Activated CD4-positive, alpha-beta T cell treated with anti-CD3 and anti-CD28 coated beads, Interleukin-2, amount 50 U/mL, for 4 hours (primary cell): ENCODE results near the gene GPR52.
"Not testable (repeated sequence)": the region's sequence is repeated elsewhere in the genome, so short reads cannot be mapped to it uniquely, and the experiment has no call there.

Source experiments
- DNase-seq, 2 experiments: peaks; one replicate each; pipeline ENCODE4 v3.0.0-alpha.2; 2020

The GPR52 gene

DNA sequence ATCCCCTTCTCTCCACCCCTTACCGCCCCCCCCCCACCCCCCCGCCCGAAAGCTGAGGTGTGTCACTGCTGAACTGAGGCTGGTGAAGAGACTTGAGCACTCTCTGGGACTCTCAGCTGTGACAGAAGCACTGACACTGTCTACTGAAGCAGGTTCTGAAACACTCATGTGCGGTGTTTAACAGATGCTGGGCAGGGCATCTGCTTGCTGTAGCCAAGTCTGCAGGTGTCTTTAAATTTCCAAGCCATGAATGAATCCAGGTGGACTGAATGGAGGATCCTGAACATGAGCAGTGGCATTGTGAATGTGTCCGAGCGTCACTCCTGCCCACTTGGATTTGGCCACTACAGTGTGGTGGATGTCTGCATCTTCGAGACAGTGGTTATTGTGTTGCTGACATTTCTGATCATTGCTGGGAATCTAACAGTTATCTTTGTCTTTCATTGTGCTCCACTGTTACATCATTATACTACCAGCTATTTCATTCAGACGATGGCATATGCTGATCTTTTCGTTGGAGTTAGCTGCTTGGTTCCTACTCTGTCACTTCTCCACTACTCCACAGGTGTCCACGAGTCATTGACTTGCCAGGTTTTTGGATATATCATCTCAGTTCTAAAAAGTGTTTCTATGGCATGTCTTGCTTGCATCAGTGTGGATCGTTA is at the start of gene GPR52:
TSS of gene GPR52 (plus strand) at position 99 of the 665 bp plus-strand sequence. CDS start at position 247, 148 bp downstream.
- DNase-seq = no peak

- no peak for DNase-seq
Measured at GRCh38 chr1:174398246-174398645, 49.5 kb upstream of the GPR52 start.

DNA sequence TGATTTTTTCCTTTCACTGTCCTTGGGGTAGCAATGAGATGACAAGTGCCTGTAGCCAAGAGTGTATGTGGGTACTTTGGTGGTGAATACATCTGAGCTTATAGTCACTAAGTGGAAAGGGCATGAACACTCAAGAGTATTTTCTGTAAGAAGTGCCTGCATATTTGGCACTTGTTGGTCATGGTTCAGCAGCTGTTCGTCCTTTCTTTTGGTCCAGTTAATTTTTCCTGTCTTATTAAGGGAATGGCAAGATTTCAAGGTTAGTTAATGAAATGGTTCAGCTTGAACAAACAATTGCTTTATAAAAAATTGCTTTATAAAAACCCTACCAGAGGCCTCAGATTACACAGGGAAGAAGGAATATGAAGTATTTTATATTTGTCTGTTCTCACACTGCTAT is 48.6 kb upstream of the GPR52 start:
- no peak for DNase-seq

DNA sequence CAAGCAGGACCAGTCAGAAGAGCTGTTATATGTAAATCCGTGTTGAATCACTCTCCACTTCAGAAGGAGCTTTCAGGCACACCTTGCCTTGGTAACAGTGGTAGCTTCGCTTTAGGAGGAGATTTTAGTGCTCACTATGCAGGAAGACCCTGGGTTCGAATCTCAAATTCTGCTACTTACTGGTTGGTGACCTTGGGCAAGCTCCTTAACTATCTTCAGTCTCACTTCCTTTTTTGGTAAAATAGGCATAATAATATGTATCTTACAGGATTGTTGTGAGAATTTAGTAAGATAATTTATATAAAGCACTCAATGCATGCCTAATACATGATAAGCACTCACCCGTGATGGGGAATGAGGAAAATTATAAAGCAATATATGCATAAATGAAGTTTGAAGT is 46.7 kb upstream of the GPR52 start:
- no peak for DNase-seq

DNA sequence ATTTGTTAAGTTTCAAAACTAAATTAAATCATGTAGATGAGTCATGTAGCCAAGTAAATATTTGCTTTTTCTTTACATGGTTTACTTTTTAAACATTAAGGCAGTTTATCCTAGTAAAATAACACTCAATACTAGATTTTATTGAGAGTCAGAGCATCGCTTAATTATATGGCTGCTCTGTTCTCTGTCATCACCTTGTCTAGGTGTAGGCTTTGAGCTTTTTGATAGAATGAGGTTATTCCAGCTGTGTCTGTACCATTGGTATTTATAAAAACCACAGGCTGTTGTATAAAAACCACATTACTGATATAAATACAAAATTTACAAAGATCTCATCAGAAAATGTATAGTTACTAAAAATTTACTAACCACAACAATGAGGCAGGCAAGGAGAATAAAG is 42.5 kb upstream of the GPR52 start:
- DNase-seq = no peak

DNA sequence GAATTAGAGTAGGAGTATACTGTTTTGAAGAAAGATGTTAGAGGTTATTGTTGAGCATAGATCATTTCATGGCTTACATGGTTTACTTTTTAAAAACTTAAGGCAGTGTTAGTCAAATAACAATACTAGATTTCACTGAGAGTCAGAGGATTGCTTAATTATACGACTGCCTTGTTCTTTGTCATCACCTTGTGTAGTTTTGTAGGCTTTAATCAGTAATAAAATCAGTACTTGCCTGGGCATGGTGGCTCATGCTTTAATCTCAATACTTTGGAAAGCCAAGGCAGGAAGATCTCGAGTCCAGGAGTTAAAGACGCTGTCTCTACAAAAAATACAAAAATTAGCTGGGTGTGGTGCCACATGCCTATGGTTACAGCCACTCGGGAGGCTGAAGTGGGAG is 41.3 kb upstream of the GPR52 start:
- DNase-seq = no peak

DNA sequence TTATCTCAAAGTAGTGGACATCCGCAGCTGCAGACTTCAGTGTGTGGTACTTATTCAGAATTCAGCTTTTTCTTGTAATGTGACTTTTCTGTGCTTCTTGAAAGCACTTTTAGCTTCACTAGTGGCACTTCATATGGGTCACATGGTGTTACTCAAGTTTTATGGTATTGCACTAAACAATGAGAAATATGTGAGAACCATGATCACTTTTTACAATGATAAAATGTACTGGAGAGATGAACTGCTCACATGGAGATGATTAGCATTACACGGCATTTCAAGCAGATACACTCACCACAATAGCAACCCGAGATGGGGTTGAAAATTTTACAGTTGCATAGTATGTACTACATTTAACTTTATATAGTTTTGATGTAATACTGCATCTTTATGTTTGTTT is 40.1 kb upstream of the GPR52 start:
- no peak for DNase-seq

DNA sequence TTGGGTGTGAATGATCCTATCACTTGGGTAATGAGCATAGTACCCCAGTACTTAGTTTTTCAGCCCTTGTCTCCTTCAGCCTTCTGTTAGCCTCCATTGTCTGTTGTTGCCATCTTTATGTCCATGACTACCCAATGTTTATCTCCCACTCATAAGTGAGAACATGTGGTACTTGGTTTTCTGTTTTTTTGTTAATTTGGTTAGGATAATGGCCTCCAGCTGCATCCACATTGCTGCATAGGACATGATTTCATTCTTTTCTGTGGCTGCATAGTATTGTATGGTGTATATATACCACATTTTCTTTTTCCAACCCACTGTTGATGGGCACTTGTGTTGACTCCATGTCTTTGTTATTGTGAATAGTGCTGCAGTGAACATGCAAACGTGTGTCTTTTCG is 39.6 kb upstream of the GPR52 start:
- DNase-seq = no peak

GRCh38 chr1:174409801-174410200 is 38.0 kb upstream of the GPR52 start:
- not testable (repeated sequence) for DNase-seq

- no peak for DNase-seq
Measured at GRCh38 chr1:174413632-174414031, 34.1 kb upstream of the GPR52 start.

DNA sequence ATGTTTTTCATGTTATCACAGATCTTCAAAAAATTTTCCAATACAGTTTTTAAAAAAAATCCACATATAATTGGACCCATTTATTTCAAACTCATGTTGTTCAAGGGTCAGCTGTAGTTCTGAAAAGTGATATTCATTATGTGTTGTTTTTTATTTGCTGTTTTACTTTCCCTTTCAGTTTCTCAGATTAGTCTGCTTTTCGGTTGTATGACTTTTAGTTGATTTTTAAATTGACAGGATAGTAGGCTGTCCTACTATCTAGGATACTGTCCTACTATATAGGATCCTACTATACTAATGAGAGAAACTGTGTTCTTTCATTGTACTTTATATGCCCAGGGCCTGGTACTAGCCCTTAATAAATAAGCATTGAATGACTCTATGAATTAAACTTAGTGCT is 33.6 kb upstream of the GPR52 start:
- DNase-seq = no peak

DNA sequence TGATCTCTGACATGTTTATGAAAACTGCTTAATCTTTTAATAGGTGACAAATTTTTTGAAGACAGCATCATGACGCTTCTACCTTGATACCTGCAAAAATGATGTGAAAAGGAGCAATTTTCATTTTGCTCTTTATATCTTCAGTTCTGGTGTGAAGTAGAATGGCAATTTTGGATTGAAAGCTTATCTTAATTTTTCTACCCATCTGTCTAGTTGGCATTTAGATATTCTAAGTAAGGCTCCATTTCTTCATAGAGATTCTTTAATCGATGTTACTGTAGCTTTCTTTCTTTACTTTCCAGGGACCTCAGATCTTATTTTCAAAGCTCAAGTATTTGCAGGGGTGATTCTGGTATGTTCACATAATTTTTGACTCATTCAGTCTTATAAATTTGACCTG is 32.3 kb upstream of the GPR52 start:
- no peak for DNase-seq

DNA sequence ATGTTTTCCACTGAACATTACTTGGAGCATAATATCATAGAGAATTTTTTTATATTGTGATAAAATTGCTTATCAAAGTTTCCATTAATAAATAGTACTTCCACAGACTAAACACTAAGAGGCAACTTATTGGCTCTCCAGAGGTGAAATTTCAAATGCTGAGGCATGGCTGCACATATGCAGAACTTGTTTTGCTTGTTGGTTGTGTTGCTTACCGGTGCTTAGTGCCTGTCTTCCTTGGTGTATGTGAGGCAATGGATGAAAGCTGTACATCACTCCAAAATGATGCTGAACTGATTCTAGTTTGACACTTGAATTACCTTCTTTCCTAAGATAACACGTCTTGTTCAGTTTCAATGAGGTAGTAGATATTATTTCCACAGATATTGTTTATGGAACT is 29.8 kb upstream of the GPR52 start:
- DNase-seq = no peak

GRCh38 chr1:174425121-174425520 is 22.6 kb upstream of the GPR52 start:
- DNase-seq = no peak

DNA sequence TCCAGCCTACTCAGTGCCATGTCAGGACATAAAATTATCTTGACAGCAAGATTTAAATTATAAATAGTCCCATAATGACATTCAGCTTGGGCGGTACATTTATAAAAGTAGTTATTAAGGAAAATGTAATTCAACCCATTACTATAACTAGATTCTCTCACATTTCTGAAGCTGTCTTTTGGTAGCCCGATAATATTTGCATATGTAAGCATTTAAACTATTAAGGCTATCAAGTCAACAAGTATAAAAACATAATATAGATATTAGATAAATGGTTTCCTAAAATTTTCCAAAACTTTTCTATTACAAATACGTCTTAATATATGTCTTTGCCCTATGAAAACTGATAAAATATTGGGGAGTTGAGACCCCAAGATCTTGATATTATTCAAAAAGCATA is 21.6 kb upstream of the GPR52 start:
- no peak for DNase-seq

DNA sequence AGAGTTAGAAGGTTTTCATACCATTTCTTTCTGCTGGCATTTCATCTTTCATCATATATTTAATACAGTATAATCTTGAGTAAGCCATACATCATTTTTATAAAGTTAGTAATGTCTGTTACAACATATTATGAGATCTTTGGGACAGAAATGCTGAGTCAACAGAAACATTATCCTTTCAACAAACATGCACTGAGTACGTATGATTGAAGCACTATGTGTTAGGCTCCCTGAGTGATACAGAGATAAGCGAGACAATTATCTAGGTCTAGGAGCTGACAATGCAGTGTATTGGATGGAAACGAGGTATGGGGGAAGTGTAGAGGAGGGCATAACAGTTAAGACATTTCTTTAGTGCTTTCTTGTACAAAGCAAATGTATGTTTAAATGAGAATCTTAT is 19.7 kb upstream of the GPR52 start:
- no peak for DNase-seq

DNA sequence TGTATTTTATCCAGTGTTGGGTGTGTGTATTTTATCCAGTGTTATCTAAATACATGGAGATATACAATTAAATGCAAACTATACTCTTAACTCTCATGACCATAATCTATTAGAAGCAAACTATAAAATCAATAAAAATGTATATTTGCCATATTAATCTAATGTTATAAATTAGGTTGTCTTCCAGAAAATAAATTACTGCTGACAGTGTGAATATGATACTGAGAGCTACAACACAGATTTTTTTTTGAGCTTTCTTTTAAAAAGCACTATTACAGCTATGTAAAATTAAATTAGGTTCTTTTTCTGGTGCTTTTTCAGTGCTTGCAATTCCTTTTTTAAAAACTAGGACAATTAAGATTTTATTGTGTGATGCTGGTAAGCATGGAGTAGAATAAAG is 19.0 kb upstream of the GPR52 start:
- no peak for DNase-seq

- no peak for DNase-seq
Measured at GRCh38 chr1:174433451-174433850, 14.3 kb upstream of the GPR52 start.

- no peak for DNase-seq
Measured at GRCh38 chr1:174445351-174445750, 2.4 kb upstream of the GPR52 start.

GRCh38 chr1:174445817-174446216 is 1.9 kb upstream of the GPR52 start:
- no peak for DNase-seq

GRCh38 chr1:174448531-174448883 is 743 bp downstream of the GPR52 start:
- no peak for DNase-seq

DNA sequence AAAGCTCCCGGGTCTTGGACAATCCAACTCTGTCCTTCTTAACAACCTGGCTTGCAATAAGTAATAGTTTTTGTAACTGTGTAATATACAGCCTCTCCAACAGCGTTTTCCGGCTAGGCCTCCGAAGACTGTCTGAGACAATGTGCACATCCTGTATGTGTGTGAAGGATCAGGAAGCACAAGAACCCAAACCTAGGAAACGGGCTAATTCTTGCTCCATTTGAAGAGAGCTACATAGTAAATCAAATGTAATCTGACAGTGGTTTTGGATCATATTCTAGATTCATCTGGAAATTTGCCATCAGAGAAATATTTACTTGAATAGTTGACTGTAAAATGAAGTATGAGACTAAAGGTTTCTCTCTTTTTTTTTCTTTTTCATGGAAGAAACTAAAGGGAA is 1.2 kb downstream of the GPR52 start:
- no peak for DNase-seq

- no peak for DNase-seq
Measured at GRCh38 chr1:174451408-174451807, 3.6 kb downstream of the GPR52 start.

DNA sequence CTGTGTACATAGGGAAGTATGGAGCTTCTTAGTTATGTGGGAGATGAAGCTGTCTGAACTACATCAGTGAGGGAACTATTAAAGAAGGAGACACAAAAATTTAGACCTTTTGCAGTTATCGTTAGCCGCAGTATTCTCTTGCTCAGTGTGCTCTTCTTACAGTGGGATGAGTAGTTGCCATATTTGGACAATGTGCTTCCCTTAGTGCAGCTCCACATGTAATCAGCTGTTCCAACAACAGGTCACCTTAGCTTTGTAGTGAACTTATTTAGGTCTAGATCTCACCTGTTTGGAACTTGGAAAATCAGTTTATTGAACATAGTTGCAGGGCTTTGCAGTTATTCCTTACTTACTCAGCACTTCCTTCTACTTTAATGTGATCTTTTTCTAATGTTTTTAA is 18.1 kb downstream of the GPR52 start:
- DNase-seq = no peak

- DNase-seq = no peak
Measured at GRCh38 chr1:174466607-174467006, 18.8 kb downstream of the GPR52 start.

- DNase-seq = no peak
Measured at GRCh38 chr1:174469052-174469451, 21.3 kb downstream of the GPR52 start.
